Measurements from ENCODE around the gene PAWR.
A peak's percentile ranks its signal among the peaks of the same experiment; 100 is the strongest.

Gene PAWR

DNA sequence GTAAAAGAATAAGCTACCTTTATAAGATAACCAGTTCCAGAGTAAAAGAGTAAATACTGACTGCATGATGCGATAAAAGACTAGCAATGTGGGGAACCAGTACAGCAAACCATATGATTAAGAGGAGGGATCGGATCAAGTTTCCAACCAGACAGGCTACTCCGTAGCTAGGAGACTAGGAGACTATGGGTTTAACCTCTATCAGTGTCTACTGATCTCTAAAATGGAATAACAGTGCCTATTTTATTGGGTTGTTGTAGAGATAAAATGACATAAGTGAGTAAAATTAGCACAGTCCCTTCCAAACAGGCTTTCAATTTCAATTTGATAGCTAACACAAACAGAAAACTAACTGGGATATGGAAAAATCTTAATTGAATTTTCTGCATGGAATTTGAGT is 76.0 kb downstream of the PAWR start:
- H3K27ac ChIP-seq (ENCODE audit: extremely low read depth, low read depth, low read length), result no peak overlapping the region
- POLR2A ChIA-PET, result interaction anchor here (1.2 kb wide), 1 partner anchor 76 kb away, joined by 5 read pairs; the partner anchor contains the start of gene PAWR
- no peak overlapping the region for H3K4me3 ChIP-seq (ENCODE audit: low read depth, low read length)
- 0 out of 2 replicates have a peak, but pooled peaks have one; percentile 15 for TF ChIP-seq ZEB2 (tag by site-specific recombination; IDR thresholded peaks at IDR 0.05)
- no peak for TF ChIP-seq ZNF76 (tag by site-specific recombination; IDR thresholded peaks at IDR 0.05; ENCODE audit: borderline replicate concordance, low read depth)
- TF ChIP-seq OVOL3 (tag by site-specific recombination; IDR thresholded peaks at IDR 0.05), result peak; percentile 31; the same call in 1 of the 2 replicates
- TF ChIP-seq TRIM28 (IDR thresholded peaks at IDR 0.05; ENCODE audit: borderline replicate concordance, low read length), result peak; percentile 49; the same call in 1 of the 2 replicates
- TF ChIP-seq GLIS1 (tag by site-specific recombination; IDR thresholded peaks at IDR 0.05), result no peak
- TF ChIP-seq, protein P1, sequence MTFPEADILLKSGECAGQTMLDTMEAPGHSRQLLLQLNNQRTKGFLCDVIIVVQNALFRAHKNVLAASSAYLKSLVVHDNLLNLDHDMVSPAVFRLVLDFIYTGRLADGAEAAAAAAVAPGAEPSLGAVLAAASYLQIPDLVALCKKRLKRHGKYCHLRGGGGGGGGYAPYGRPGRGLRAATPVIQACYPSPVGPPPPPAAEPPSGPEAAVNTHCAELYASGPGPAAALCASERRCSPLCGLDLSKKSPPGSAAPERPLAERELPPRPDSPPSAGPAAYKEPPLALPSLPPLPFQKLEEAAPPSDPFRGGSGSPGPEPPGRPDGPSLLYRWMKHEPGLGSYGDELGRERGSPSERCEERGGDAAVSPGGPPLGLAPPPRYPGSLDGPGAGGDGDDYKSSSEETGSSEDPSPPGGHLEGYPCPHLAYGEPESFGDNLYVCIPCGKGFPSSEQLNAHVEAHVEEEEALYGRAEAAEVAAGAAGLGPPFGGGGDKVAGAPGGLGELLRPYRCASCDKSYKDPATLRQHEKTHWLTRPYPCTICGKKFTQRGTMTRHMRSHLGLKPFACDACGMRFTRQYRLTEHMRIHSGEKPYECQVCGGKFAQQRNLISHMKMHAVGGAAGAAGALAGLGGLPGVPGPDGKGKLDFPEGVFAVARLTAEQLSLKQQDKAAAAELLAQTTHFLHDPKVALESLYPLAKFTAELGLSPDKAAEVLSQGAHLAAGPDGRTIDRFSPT (tag by site-specific recombination; IDR thresholded peaks at IDR 0.05), result peak; percentile 73
- peak; percentile 65; the same call in 1 of the 2 replicates for TF ChIP-seq BCL11B (tag by site-specific recombination; IDR thresholded peaks at IDR 0.05; ENCODE audit: low read depth)
- peak; percentile 46; the same call in 1 of the 2 replicates for TF ChIP-seq ZNF580 (tag by site-specific recombination; IDR thresholded peaks at IDR 0.05)
- no peak for TF ChIP-seq ZNF830 (tag by site-specific recombination; IDR thresholded peaks at IDR 0.05; ENCODE audit: low read depth)
- TF ChIP-seq, protein P2, sequence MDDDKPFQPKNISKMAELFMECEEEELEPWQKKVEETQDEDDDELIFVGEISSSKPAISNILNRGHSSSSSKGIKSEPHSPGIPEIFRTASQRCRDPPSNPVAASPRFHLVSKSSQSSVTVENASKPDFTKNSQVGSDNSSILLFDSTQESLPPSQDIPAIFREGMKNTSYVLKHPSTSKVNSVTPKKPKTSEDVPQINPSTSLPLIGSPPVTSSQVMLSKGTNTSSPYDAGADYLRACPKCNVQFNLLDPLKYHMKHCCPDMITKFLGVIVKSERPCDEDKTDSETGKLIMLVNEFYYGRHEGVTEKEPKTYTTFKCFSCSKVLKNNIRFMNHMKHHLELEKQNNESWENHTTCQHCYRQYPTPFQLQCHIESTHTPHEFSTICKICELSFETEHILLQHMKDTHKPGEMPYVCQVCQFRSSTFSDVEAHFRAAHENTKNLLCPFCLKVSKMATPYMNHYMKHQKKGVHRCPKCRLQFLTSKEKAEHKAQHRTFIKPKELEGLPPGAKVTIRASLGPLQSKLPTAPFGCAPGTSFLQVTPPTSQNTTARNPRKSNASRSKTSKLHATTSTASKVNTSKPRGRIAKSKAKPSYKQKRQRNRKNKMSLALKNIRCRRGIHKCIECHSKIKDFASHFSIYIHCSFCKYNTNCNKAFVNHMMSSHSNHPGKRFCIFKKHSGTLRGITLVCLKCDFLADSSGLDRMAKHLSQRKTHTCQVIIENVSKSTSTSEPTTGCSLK (tag by site-specific recombination; IDR thresholded peaks at IDR 0.05), result no peak
- peak; percentile 98 for TF ChIP-seq MZF1 (tag by site-specific recombination; IDR thresholded peaks at IDR 0.05; ENCODE audit: borderline replicate concordance)
- no peak for TF ChIP-seq ZFP69B (tag by site-specific recombination; IDR thresholded peaks at IDR 0.05)
- TF ChIP-seq ZNF549 (tag by site-specific recombination; IDR thresholded peaks at IDR 0.05), result no peak
- TF ChIP-seq, protein P3, sequence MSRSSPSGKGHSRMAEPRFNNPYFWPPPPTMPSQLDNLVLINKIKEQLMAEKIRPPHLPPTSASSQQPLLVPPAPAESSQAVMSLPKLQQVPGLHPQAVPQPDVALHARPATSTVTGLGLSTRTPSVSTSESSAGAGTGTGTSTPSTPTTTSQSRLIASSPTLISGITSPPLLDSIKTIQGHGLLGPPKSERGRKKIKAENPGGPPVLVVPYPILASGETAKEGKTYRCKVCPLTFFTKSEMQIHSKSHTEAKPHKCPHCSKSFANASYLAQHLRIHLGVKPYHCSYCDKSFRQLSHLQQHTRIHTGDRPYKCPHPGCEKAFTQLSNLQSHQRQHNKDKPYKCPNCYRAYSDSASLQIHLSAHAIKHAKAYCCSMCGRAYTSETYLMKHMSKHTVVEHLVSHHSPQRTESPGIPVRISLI (tag by site-specific recombination; IDR thresholded peaks at IDR 0.05), result no peak
- peak; percentile 28; the same call in 1 of the 2 replicates for TF ChIP-seq ZXDB (tag by site-specific recombination; IDR thresholded peaks at IDR 0.05)
- no peak for TF ChIP-seq ZNF747 (tag by site-specific recombination; IDR thresholded peaks at IDR 0.05)
- peak; percentile 28 for TF ChIP-seq SETDB1 (IDR thresholded peaks at IDR 0.05; ENCODE audit: insufficient read length, low read length)
- no peak for TF ChIP-seq PRDM1 (tag by site-specific recombination; IDR thresholded peaks at IDR 0.05)
- 0 out of 2 replicates have a peak, but pooled peaks have one; percentile 16 for TF ChIP-seq ZNF600 (tag by site-specific recombination; IDR thresholded peaks at IDR 0.05)
- TF ChIP-seq PRDM6 (tag by site-specific recombination; IDR thresholded peaks at IDR 0.05), result peak; percentile 82
- TF ChIP-seq SP7 (tag by site-specific recombination; IDR thresholded peaks at IDR 0.05), result peak; percentile 93
- TF ChIP-seq OSR2 (tag by site-specific recombination; IDR thresholded peaks at IDR 0.05), result peak; percentile 52; the same call in 1 of the 2 replicates
- TF ChIP-seq ZNF843 (tag by site-specific recombination; IDR thresholded peaks at IDR 0.05), result peak; percentile 71
- CTCF ChIA-PET, result no interaction called here
- H3K36me3 ChIP-seq (ENCODE audit: control insufficient read depth in 2 of 2, insufficient read depth in 1 of 2, low read length in 2 of 2), result peaks cover 3 to 15% of the 10 kb centered on the region in 2 experiments; a peak in 2 of 3 replicates
- peaks cover 11% of the 10 kb centered on the region for H3K4me1 ChIP-seq (ENCODE audit: control insufficient read depth, insufficient read depth, low read length)
- no peaks in the 10 kb centered on the region for H3K9me3 ChIP-seq (ENCODE audit: control insufficient read depth, insufficient read depth, low read depth, low read length)
